MV-4-11 (cell line): ENCODE results near the gene SPTSSB.

Source experiments
- DNase-seq: peaks from one replicate; lab custom pipeline; 2025; lab: John Stamatoyannopoulos, UW

SPTSSB gene

DNA sequence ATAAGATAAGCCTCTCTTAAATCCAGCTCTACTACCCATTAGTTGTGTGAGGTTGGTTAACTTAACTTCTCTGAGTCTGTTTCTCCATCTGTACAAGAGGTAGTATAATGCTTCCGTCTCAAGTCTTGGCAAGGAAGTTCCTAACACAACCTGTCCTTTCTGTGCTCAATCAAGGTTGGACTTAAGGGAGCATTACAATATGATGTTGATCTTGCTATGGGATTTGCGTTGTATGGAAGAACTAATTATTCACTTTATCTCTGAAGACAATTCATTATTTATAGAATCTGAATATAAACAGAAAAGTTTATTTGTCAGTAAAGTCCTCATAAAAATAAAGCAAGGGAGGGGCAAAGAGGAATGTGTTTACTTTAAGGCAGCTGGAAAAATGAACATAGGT, 18.9 kb upstream of the SPTSSB start:
- no peak for DNase-seq

DNA sequence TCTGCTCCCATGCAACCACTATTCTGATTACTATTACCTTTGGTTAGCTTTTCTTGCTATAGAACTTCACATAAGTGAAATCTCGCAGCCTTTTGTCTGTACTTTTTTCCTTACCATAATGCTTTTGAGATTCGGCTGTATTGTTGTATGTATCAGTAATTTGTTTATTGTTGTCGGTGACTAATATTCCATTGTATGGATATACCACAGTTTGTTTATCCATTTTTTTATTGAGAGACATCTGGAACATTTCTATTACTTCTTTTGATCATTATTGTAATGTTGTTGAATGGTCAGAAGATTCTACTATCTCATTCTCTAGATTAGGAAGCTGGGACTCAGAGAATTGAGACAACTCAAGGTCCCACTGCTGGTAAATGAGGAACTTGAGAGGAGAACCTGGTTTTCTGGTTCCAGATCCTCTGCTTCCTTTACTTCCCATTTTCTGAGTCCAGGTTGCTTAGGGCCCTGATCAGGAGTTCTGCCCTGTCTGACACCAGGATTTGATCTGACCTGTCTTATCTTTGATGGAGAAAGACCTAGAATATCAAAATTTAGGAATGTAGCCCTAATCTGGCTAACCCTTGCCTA, 18.2 kb upstream of the SPTSSB start:
- peak; percentile 81 for DNase-seq

DNA sequence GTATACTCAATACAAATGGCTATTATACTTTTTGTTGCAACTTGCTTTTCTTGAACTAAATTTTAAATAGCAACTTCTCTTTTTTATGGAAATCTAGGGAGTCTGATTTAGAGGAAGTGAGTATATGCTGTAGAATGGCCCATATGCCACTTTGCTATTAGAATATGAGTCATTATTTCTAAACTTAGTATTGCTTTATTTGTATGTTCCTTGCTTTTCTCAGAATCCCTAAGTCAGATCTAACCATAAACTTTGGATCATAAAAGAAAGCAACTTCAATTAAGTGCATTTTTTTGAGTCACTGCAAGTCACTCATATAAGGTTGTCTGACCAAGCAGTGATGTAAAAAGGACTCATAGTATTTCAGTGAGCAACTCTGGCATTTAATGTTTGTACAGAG, 17.5 kb upstream of the SPTSSB start:
- DNase-seq, result peak; percentile 95

DNA sequence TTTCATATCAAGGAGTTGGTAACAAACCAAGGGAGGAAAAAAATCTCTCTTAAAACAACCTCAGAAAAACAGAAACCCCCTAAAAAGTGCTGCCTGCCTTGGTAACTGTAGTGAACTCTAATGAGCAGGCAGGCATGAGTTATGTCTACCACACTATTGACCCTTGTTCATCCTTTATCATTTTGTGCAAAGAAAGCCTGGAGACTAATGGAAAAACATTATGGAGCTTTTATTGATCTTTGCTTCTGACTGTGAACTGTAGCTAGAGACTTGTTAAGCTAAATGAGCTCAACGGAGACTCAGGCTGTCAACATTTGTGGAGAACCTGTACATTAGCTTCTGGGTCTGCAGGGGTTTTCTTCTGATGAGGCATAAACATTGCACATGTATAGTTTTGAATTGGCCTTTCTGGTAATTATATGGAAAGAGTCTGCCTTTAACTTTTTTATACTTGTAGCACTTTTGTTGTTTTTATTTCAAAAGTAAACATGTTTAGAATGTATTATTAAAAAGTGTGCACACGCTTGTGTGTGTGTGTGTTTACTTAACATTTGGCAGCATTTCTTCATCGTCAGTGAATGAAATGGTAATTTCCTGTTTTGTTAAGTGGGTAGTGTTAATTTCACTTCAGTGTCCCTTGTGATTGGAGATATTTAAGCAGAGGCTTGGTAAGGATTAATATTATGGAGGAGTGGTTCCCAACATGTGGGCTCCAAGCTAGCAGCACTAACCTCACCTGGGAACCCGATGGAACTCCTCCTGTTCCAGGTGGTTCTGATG, 15.9 kb upstream of the SPTSSB start:
- peak; percentile 20 for DNase-seq

DNA sequence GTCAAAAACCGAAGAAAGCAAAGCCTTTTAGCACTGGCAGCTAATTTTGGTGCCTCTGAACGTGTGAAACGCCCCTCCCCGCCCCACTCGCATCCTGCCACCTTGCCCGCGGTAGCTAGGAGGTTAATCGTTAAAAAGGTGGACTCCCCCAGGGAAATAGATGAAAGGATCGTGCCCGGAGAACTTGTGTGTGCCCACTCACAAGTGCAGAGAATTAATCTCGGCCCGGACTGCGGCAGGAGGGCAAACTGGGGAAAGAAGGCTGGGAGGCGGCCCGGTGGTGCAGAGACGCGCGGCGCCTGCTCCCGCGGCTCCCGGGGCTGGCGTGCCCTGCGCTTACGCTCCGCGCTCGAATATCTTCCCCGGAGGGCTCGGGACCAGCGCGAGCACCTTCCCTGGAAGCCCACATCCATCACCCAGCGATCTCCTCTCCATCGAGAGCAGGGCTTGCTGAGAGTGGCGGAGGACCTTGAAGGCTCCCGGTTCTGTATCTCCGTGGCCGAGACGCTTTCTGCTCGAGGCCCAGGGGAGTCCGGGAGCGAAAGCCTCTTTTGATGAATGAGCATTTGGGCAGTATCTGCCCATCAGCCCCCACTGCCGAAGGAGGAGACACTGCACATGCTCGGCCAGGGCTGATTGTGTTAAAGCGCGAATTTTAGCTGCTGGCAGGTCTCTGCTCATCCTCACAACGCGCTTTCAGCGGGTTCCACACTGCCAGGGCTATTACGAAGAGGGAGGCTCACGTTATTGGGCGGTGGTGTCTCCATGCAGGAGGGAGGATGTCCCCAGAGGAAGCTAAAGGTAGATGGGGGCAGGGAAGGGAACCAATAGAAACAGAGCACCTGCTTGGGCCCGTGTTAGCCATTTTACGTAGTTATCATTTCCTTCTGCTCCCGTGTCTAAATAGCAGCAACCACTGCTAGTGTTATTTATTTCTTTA, 1.3 kb upstream of the SPTSSB start:
- DNase-seq, result no peak

DNA sequence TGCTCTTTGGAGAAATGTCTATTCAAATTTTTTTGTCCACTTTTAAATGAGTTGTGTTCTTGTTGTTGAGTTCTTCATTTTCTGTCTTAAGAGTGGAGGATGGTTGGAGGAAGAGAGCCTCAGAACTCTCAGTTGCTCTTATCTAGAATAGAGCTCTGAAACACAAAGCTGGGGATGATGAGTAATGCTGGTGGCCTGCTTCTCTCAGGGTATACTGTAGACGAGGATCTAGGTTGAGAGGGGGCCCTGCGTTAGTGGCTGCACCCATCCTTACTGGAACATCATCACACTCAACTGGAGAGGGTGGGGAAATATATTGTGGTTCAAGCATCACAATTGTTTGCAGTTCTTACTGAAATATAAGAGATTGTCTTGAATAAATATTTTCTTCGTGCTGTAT, 1.8 kb downstream of the SPTSSB start:
- DNase-seq, result no peak

- DNase-seq, result no peak
These were observed 5.2 kb downstream of the SPTSSB start for GRCh38 chr3:161366094-161366493.

DNA sequence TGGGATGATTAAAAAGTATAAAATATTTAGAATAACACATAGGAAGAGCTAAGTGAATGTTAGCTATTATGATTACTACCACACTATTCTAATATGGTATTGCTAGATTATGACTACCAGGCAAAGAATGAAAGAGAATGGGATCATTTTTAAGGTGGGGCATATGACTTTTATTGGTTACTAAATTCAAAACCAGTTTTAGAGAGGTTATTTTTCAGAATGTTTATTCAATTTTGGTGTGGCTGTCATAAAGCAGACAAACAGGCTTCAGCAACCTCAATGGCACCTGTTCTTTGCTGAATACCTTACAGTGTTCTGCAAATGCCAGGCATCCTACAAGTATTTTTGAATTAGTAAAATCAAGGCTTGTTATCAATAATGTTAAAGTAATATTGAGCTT, 12.8 kb downstream of the SPTSSB start:
- no peak for DNase-seq

GRCh38 chr3:161356287-161356686, 15.0 kb downstream of the SPTSSB start:
- no peak for DNase-seq

DNA sequence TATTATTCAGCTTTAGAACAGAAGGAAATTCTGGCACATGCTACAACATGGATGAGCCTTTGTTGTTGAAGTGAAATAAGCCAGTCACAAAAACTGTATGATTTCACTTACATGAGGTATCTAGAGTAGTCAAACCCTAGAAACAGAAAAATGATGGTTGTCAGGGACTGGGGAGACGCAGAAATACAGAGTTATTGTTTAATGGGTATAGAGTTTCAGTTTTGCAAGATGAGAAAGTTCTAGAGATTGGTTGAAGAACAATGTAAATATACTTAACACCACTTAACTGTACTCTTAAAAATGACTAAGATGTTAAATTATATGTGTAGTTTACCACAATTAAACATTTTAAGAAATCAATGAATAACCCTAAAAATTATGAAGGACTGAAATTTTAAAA, 15.8 kb downstream of the SPTSSB start:
- DNase-seq, result no peak

- DNase-seq, result no peak
These were observed 16.8 kb downstream of the SPTSSB start for GRCh38 chr3:161354554-161354953.

DNA sequence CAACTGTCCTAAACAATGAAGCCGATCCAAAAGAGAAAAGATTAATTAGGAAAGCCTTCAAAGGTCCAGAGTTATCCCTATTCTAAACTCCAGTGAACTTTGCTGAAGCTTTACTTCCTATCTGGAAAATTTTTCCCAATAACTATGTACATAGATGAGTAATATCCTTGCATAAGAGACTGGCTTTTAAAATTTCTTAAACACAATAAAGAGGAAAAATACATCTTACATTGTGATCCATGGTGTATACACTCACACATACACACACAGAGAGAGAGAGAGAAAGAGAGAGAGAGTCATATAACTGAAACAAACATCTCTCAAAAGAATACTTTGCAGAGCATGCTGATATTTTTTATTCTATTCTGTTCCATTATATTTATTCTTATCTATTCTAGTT, 20.0 kb downstream of the SPTSSB start:
- no peak for DNase-seq

GRCh38 chr3:161350916-161351315, 20.4 kb downstream of the SPTSSB start:
- DNase-seq, result no peak

- DNase-seq, result peak; percentile 80
These were observed 21.6 kb downstream of the SPTSSB start for GRCh38 chr3:161349529-161350312.

DNA sequence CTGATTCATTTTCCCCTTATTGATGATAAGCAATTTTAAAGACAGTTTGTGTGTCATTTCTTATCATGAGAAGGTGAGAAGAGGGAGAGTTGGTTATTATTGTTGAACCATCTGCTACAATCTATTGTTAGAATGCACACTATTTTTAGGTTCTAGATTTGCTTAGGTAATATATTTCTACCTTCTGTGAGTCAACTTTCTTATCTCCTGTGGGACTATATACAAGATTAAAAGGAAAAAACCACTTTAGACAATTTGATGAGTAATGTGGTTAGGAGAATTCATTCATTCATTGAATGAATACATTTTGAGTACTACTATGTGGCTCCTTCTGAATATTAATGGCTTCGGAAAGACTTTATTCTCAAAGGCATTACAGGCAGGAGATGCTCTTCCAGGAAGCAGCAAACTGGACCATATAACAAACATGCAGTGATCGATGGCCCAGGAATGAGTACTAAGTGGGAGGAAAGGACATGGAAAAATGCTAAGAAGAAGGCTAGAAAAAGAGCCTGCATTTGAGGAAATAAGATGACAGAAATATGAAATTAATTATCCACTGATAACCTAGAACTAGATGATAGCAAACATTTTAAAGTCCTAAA, 22.4 kb downstream of the SPTSSB start:
- DNase-seq, result no peak

- no peak for DNase-seq
These were observed 23.6 kb downstream of the SPTSSB start for GRCh38 chr3:161347726-161348125.

- no peak for DNase-seq
These were observed 26.3 kb downstream of the SPTSSB start for GRCh38 chr3:161345023-161345422.

DNA sequence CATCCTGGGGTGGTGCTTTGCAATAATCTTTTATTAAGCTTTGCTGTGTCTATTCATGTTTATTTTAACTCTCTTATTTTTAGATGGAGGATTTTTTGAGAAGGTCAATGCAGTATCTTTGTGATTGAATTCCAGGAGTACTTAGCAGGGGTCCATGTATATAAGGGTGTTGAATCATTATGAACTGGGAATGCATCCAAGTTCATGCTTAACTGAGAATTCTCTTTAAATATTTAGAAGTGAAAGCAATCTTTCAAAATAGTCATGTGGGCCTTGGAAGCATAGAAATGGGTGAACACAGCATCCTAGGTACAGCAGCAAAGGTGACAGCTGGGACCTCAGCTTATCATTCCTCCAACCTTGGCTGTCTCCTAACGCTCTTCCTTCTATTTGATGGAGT, 27.3 kb downstream of the SPTSSB start:
- no peak for DNase-seq

DNA sequence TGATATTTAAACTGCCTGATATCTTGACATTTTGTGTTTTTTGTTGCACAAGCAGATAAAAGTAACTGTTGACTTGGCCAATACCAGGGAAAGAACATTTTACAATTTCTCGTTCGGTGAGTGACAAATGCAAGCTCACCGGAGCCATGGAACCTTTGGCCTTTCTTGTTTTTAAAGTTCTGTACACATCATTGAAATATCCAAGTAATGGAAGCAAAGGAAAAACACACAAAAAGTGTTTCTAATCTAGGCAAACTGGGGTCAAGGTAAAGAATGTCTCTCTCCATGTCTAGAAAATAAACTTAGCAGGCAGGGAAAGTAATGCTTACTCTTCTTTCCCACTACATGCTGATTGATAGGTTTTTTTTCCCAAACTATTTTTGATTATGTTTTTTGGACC, 27.8 kb downstream of the SPTSSB start:
- DNase-seq, result no peak

DNA sequence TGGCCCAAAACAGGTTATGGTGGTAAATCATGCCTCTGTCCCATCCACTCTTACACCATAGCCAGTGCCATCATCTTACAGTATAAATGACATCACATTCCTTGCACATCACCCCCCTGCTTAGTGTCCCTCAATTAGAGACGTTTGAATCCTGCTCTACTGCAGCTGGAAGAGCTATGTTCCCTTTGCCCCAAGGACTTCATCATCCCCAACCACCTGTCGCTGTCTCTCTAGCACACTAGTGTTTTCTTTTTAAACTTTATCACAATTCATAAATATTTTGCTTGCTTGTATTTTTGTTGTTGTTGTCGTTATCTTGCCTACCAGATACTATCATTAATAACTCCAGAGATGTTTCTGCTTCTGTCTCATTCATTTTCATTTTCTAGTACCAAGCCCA, 28.7 kb downstream of the SPTSSB start:
- DNase-seq, result no peak
